SU-DHL-6 (cell line): ENCODE results near the gene EDIL3.

Experiments used
- H2AFZ ChIP-seq: fragments of 200-600 bp; sonication (generic); 2 replicates; pipeline ENCODE4 v1.6.1; 2014; ENCODE audit warnings: low read depth, mild to moderate bottlenecking, moderate library complexity, mixed read lengths, antibody characterized with exemption, low read length; ENCODE audit not compliant: severe bottlenecking
- H3F3A ChIP-seq: fragments of 200-600 bp; shearing (Covaris generic); 2 replicates; pipeline ENCODE4 v1.6.0; 2016; ENCODE audit warnings: antibody characterized with exemption, mild to moderate bottlenecking; ENCODE audit not compliant: insufficient read depth
- H3K27ac ChIP-seq: fragments of 200-600 bp; sonication (generic); 2 replicates; pipeline ENCODE4 v1.5.1; 2016; ENCODE audit warnings: low read depth, mild to moderate bottlenecking, low read length, moderate library complexity, mixed read lengths
- H3K27me3 ChIP-seq: fragments of 200-600 bp; sonication (generic), shearing (Covaris generic); 2 replicates; pipeline ENCODE4 v1.6.0; 2014; ENCODE audit warnings: mild to moderate bottlenecking, low read length
- H3K36me3 ChIP-seq: fragments of 200-600 bp; sonication (generic); 2 replicates; pipeline ENCODE4 v1.6.1; 2014; ENCODE audit warnings: mild to moderate bottlenecking, low read length, mixed read lengths
- H3K4me2 ChIP-seq: fragments of 300-600, 200-600 bp; shearing (Covaris generic), sonication (generic); 2 replicates; pipeline ENCODE4 v1.6.0; 2014; ENCODE audit warnings: low read length, low read depth, mild to moderate bottlenecking; ENCODE audit not compliant: poor library complexity, severe bottlenecking
- H3K4me3 ChIP-seq: fragments of 200-600 bp; sonication (generic); 2 replicates; pipeline ENCODE4 v1.5.1; 2014; ENCODE audit warnings: antibody characterized with exemption, low read length, mild to moderate bottlenecking, mixed read lengths; ENCODE audit not compliant: insufficient read depth, poor library complexity, severe bottlenecking
- H3K79me2 ChIP-seq: fragments of 200-600 bp; sonication (generic); 2 replicates; pipeline ENCODE4 v1.6.1; 2014; ENCODE audit warnings: mild to moderate bottlenecking, low read length, moderate library complexity; ENCODE audit not compliant: insufficient read depth
- H3K9ac ChIP-seq: fragments of 200-600 bp; sonication (generic); 2 replicates; pipeline ENCODE4 v1.7.0; 2014; ENCODE audit warnings: mild to moderate bottlenecking, low read length
- H3K9me2 ChIP-seq: fragments of 200-600 bp; sonication (generic); replicated peaks from 2 replicates; pipeline ENCODE4 v1.6.1; 2014; ENCODE audit warnings: low read length; ENCODE audit not compliant: insufficient read depth
- H3K9me3 ChIP-seq: fragments of 200-600 bp; sonication (generic); 2 replicates; pipeline ENCODE4 v1.6.1; 2014; ENCODE audit warnings: low read length, mixed read lengths; ENCODE audit not compliant: insufficient read depth
- H4K20me1 ChIP-seq: fragments of 200-600 bp; sonication (generic); 2 replicates; pipeline ENCODE4 v1.6.1; 2014; ENCODE audit warnings: low read depth, mild to moderate bottlenecking, antibody characterized with exemption, low read length, moderate library complexity, mixed read lengths
- CTCF ChIP-seq: fragments of 200-600 bp; sonication (generic); IDR thresholded peaks from one replicate; pipeline ENCODE4 v1.5.1; 2017; ENCODE audit warnings: antibody characterized with exemption, mild to moderate bottlenecking, low read length, moderate library complexity; ENCODE audit not compliant: insufficient read depth, poor library complexity, severe bottlenecking
- EZH2phosphoT487 ChIP-seq: fragments of 200-600 bp; sonication (generic), shearing (Covaris generic); conservative IDR thresholded peaks from 2 replicates; pipeline ENCODE4 v1.6.1; 2018; ENCODE audit warnings: mild to moderate bottlenecking, antibody characterized with exemption, low read length, moderate library complexity, mixed read lengths

The EDIL3 gene

DNA sequence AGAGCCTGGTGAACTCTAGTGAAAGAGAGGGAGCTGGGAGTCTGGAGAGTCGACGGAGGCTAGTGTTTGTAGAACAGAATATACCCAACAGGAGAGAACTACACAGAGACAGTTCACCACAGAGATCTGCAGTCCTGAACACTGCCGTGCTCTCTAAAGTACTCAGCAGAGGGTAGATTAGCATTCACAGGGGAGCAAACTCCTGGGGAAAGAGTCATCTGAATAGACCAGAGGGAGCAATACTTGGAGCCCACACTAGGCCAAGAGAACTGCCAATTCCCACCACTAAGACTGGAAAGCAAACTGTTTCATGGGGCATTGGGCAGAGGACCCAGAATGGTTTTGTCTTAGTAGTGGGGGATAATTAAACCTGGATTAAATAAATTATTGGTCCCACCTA lies 235.6 kb downstream of the EDIL3 start:
- Histone ChIP-seq H3K79me2 (no peaks in the 10 kb centered on the region), H2AFZ (no peak overlapping the region), H3K4me2 (no peak overlapping the region), H3K27ac (no peak overlapping the region), H3K9ac (no peak overlapping the region), H3K27me3 (no peaks in the 10 kb centered on the region), H4K20me1 (no peaks in the 10 kb centered on the region), H3F3A (no peaks in the 10 kb centered on the region), H3K36me3 (no peaks in the 10 kb centered on the region), H3K9me2 (no peaks in the 10 kb centered on the region), H3K4me3 (no peak overlapping the region), H3K9me3 (no peaks in the 10 kb centered on the region)
- TF ChIP-seq EZH2phosphoT487, result no peak

DNA sequence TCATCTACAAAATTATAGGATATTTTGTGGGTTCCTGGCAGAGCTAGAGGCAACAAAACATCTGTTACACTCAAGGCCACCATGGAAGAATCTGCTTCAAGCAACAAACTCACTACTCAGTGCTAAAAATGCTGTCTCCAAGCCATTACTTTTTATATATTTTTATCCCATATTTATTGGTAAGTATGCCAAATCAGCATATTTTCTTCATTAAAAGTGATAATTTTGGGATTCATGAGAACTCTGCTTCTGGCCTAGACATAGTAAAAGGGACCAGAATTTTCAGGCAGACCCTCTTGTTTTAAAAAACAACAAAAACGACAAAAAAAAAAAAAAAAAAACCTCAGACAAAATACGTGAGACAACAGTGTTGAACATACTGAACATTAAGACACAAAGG lies 236.0 kb downstream of the EDIL3 start:
- Histone ChIP-seq H3K27ac (no peak overlapping the region), H3F3A (no peaks in the 10 kb centered on the region), H3K79me2 (no peaks in the 10 kb centered on the region), H3K4me2 (no peak overlapping the region), H3K9ac (no peak overlapping the region), H4K20me1 (no peaks in the 10 kb centered on the region), H3K4me3 (no peak overlapping the region), H2AFZ (no peak overlapping the region), H3K36me3 (no peaks in the 10 kb centered on the region), H3K9me2 (no peaks in the 10 kb centered on the region), H3K27me3 (no peaks in the 10 kb centered on the region), H3K9me3 (no peaks in the 10 kb centered on the region)
- TF ChIP-seq EZH2phosphoT487 (no peak), CTCF (no peak)

GRCh38 chr5:84137541-84137940 lies 247.1 kb downstream of the EDIL3 start:
- H3K9ac ChIP-seq, result no peak overlapping the region
- TF ChIP-seq EZH2phosphoT487, result no peak
- no peak for TF ChIP-seq CTCF
- H3K4me3 ChIP-seq, result no peak overlapping the region
- H3K27me3 ChIP-seq, result no peaks in the 10 kb centered on the region
- no peaks in the 10 kb centered on the region for H3K79me2 ChIP-seq
- no peak overlapping the region for H2AFZ ChIP-seq
- H3K9me3 ChIP-seq, result no peaks in the 10 kb centered on the region
- H3K9me2 ChIP-seq, result no peaks in the 10 kb centered on the region
- H3K4me2 ChIP-seq, result no peak overlapping the region
- no peak overlapping the region for H3K27ac ChIP-seq
- H3K36me3 ChIP-seq, result no peaks in the 10 kb centered on the region
- no peaks in the 10 kb centered on the region for H4K20me1 ChIP-seq
- H3F3A ChIP-seq, result no peaks in the 10 kb centered on the region

DNA sequence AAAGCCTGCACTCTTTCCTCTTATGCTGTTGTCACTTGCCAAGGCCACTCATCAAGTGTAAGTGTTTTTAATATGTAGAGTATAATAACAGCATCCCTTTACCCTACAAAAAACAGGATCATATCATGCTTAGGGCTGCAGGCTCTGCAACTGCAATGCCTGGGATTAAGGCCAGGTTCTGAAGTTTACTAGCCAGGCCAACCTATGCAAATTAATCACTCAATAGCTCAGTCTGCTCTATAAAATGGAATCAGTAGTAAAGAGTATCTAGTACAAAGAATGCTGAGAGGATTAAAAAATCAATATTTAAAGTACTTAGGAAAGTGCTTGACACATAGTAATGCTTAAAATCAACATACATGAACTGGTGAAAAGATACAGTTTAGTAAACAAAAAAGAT lies 253.3 kb downstream of the EDIL3 start:
- Histone ChIP-seq H3K9ac (no peak overlapping the region), H2AFZ (no peak overlapping the region), H3K4me2 (no peak overlapping the region), H3F3A (no peaks in the 10 kb centered on the region), H3K27ac (no peak overlapping the region), H3K4me3 (no peak overlapping the region), H3K27me3 (no peaks in the 10 kb centered on the region), H3K9me3 (no peaks in the 10 kb centered on the region), H3K36me3 (no peaks in the 10 kb centered on the region), H4K20me1 (no peaks in the 10 kb centered on the region), H3K9me2 (no peaks in the 10 kb centered on the region), H3K79me2 (no peaks in the 10 kb centered on the region)
- TF ChIP-seq EZH2phosphoT487 (no peak), CTCF (no peak)
